ENCODE results near the gene KRTAP6-1. TPM values are rescaled to one million over a fixed set of nuclear protein-coding genes. Genes with fewer than 3 reads are reported as not detected.

The KRTAP6-1 gene, protein sequence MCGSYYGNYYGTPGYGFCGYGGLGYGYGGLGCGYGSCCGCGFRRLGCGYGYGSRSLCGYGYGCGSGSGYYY
- total RNA-seq, result not detected in 2 replicates

DNA sequence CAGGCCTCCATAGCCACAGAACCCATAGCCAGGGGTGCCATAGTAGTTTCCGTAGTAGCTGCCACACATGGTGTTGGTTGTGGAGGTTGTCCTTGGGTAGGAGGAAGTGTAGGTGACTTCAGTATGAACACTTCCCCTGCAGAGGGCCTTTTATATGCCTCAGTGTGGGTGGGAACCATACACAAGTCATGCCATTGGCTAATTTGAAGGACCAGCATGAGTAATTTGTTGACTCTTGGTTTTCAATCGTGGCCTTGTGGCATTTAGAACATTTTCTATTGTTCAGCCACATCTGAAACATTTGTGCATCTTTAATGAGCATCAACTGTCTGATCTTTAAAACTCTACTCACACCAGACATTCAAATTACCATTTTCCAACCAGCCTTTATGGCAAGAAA is at the start of gene KRTAP6-1:
TSS of gene KRTAP6-1 (minus strand) at position 95 of the 400 bp plus-strand sequence. CDS start at position 69, 26 bp downstream.

DNA sequence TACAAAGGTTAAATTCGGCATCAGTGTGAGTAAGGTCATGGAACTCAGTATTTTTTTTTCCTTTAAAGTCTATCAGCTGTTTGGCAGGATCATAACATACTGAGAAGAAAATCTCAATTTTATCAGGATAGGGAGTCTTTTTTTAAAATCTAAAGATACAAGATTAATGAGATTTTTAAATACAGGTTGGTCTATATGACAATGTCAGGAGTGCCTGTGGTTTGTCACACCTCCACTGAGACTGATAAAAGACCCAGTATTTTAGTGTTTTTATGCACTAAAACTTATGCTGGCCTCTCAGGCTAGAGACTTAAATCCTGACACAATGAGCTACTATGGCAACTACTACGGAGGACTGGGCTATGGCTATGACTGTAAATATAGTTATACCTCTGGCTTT is 28.8 kb upstream of the KRTAP6-1 start, which contains the start of gene KRTAP20-3:
TSS of gene KRTAP20-3 (plus strand) at position 301 of the 400 bp plus-strand sequence.

DNA sequence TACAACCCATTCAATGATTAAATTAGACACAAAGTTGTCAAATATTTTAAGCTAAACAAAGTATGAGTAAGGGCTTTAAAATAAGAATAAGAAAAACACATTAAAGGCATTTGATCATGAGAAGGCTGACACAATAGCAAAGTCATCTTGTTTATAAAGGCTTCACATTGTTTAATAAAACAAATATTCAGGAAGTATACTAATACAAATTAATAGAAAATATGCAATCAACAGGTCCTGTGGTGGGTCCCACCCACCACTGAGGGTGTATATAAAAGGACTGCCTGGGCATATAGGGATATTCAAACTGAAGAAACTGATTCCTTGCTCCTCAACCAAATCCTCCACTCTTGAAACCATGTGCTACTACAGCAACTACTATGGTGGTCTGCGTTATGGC is 21.2 kb upstream of the KRTAP6-1 start, which contains the start of gene KRTAP20-2:
TSS of gene KRTAP20-2 (plus strand) at position 301 of the 400 bp plus-strand sequence. CDS start at position 359, 58 bp downstream.

DNA sequence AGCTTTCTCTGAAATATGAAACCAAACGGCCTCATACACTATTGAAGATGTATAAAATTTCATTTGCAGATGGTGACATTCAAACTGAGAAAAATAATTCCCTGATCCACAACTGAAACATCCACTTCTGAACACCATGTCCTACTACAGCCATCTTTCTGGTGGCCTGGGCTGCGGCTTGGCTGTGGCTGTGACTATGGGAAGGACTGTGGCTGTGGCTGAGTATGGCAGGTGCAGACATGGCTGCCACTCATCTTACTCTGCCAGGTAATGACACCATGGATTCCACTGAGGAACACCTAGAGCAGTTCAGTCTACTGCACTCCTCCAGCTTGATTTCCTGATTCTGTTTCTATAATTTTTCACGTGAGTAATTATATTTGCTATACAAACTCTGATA is 6.8 kb upstream of the KRTAP6-1 start, which contains the start of gene KRTAP20-4:
TSS of gene KRTAP20-4 (plus strand) at position 106 of the 400 bp plus-strand sequence.

DNA sequence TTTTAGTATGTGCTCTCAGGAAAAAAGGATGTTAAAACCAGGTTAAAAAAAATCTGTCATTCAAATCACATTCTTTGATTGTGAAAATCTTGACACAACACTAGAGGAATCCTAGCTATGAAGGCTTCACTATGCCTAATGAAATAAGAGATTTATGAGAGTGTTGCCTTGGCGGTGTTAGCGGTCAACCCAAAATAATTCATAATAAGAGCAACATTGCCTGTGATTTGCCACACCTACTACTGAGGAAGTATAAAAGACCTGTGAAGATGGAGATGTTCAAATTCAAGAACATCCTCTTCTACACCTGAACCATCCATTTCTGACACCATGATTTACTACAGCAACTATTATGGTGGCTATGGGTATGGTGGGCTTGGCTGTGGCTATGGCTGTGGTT is 2.4 kb upstream of the KRTAP6-1 start, which contains the start of gene KRTAP20-1:
TSS of gene KRTAP20-1 (plus strand) at position 301 of the 400 bp plus-strand sequence. CDS start at position 331, 30 bp downstream.

DNA sequence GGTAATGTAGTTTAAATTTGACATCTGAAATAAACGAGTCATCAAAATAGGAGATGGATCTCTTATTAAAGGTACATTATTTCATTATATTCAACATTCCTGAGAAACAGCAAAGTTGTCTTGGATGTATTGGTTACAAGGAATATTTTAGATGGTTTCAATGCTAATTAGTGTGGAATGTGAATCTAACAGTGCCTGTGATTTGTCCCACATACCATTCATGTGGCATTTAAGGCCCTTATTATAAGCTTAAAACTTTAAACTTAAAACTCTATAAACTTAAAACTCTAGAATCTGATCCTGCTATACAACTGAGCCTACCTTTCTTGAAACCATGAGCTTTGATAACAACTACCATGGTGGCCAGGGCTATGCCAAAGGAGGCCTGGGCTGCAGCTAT is 12.9 kb downstream of the KRTAP6-1 start, which contains the start of gene KRTAP22-1:
TSS of gene KRTAP22-1 (plus strand) at position 301 of the 400 bp plus-strand sequence.

DNA sequence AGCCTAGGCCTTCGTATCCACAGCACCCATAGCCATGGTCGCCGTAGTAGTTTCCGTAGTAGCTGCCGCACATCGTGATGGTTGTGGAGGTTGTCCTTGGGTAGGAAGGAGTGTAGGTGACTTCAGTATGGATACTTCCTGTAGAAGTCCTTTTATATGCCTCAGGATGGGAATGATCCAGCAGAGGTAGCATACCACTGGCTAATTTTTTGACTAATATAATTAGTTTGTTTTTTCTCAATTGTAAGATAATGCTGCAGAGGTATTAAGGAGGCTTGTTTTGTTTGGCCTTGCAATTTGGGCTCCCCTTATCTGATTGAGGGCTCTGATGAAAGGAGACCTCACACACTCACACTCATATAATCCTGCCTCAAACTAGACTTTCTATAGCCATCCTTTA is 14.9 kb downstream of the KRTAP6-1 start, which contains the start of gene KRTAP6-2:
TSS of gene KRTAP6-2 (minus strand) at position 101 of the 400 bp plus-strand sequence. CDS start at position 73, 28 bp downstream.

DNA sequence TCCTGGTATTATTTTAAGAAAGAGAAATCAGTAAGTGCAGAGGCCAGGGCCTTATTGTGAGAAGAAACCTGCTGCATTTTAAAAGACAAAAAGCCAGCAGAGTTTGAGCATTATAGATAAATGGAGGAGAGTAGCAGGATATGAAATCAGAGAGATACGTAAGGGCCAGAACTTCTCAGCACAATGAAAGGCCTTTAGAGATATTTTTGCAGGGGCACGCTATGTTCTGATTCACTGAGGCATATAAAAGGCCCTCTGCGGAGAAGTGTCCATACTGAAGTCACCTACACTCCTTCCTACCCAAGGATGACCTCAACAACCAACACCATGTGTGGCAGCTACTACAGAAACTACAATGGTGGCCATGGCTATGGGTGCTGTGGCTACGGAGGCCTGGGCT is 21.6 kb downstream of the KRTAP6-1 start, which contains the start of gene KRTAP6-3:
TSS of gene KRTAP6-3 (plus strand) at position 301 of the 400 bp plus-strand sequence. CDS start at position 307, 6 bp downstream.

DNA sequence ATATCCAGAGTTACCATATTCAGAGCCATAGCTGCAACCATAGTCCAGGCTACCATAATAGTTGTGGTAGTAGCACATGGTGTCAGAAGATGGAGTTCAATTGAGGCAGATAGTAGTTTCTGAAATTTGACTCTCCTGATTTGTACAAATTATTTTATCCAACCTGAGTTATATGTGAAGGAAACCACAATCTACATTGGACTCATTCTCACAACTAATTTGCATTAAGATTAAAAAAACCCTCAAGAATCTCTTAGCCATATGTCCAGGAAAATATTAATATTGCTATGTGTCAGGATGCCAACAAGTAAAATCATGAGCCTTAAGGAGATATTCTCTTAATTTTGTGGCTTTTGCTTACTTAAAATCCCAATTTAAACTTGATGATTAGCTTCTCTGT is 23.4 kb downstream of the KRTAP6-1 start, which contains the start of gene KRTAP22-2:
TSS of gene KRTAP22-2 (minus strand) at position 101 of the 400 bp plus-strand sequence.

Other genes starting within 250 kb of the KRTAP6-1 start
- gene KRTAP13-2, start 241.7 kb downstream of the KRTAP6-1 start, total RNA-seq, result not detected in 2 replicates
- not detected in 2 replicates for gene KRTAP13-1, start 217.9 kb downstream of the KRTAP6-1 start, total RNA-seq
- not detected in 2 replicates for gene KRTAP13-3, start 188.0 kb downstream of the KRTAP6-1 start, total RNA-seq
- not detected in 2 replicates for gene KRTAP13-4, start 183.7 kb downstream of the KRTAP6-1 start, total RNA-seq
- gene KRTAP15-1, start 173.7 kb downstream of the KRTAP6-1 start, total RNA-seq, result not detected in 2 replicates
- not detected in 2 replicates for gene KRTAP19-1, start 133.6 kb downstream of the KRTAP6-1 start, total RNA-seq
- not detected in 2 replicates for gene KRTAP19-2, start 126.5 kb downstream of the KRTAP6-1 start, total RNA-seq
- gene KRTAP19-3, start 121.9 kb downstream of the KRTAP6-1 start, total RNA-seq, result not detected in 2 replicates
- not detected in 2 replicates for gene KRTAP19-4, start 116.8 kb downstream of the KRTAP6-1 start, total RNA-seq
- gene KRTAP19-5, start 111.8 kb downstream of the KRTAP6-1 start, total RNA-seq, result not detected in 2 replicates
- gene KRTAP19-6, start 72.1 kb downstream of the KRTAP6-1 start, total RNA-seq, result not detected in 2 replicates
- gene KRTAP19-7, start 52.6 kb downstream of the KRTAP6-1 start, total RNA-seq, result not detected in 2 replicates
- gene KRTAP22-2, start 23.5 kb downstream of the KRTAP6-1 start, total RNA-seq, result not detected in 2 replicates
- not detected in 2 replicates for gene KRTAP6-3, start 21.5 kb downstream of the KRTAP6-1 start, total RNA-seq
- gene KRTAP6-2, start 15.0 kb downstream of the KRTAP6-1 start, total RNA-seq, result not detected in 2 replicates
- not detected in 2 replicates for gene KRTAP22-1, start 12.8 kb downstream of the KRTAP6-1 start, total RNA-seq
- not detected in 2 replicates for gene KRTAP20-1, start 2.5 kb upstream of the KRTAP6-1 start, total RNA-seq
- not detected in 2 replicates for gene KRTAP20-4, start 6.7 kb upstream of the KRTAP6-1 start, total RNA-seq
- not detected in 2 replicates for gene KRTAP20-2, start 21.3 kb upstream of the KRTAP6-1 start, total RNA-seq
- not detected in 2 replicates for gene KRTAP20-3, start 28.9 kb upstream of the KRTAP6-1 start, total RNA-seq
- not detected in 2 replicates for gene KRTAP21-3, start 104.8 kb upstream of the KRTAP6-1 start, total RNA-seq
- gene KRTAP21-2, start 133.3 kb upstream of the KRTAP6-1 start, total RNA-seq, result not detected in 2 replicates
- gene KRTAP21-1, start 141.5 kb upstream of the KRTAP6-1 start, total RNA-seq, result not detected in 2 replicates
- gene KRTAP8-1, start 199.3 kb upstream of the KRTAP6-1 start, total RNA-seq, result not detected in 2 replicates
- not detected in 2 replicates for gene KRTAP7-1, start 215.8 kb upstream of the KRTAP6-1 start, total RNA-seq

Data from bronchus fibroblast of lung (primary cell).